GM19395 (cell line): Measurements from ENCODE around the gene MEGF8.
A peak's percentile ranks its signal among the peaks of the same experiment; 100 is the strongest.

Experiments used
- ATAC-seq: cut with Tn5 transposase; IDR thresholded peaks from one replicate; pipeline ENCODE4 v1.9.1; 2021; ENCODE audit warnings: mild to moderate bottlenecking, moderate library complexity; ENCODE audit not compliant: unreplicated experiment

MEGF8 gene

GRCh38 chr19:42375415-42376176 lies 50.2 kb downstream of the MEGF8 start:
- no peak for ATAC-seq

- no peak for ATAC-seq
Observed at GRCh38 chr19:42376177-42376555, 50.7 kb downstream of the MEGF8 start.

- no peak for ATAC-seq
Observed at GRCh38 chr19:42378225-42379215, 53.1 kb downstream of the MEGF8 start.

GRCh38 chr19:42380155-42380554 lies 54.7 kb downstream of the MEGF8 start:
- ATAC-seq: no peak

GRCh38 chr19:42386974-42387707 lies 61.7 kb downstream of the MEGF8 start:
- ATAC-seq: no peak

GRCh38 chr19:42388851-42389489 lies 63.5 kb downstream of the MEGF8 start:
- ATAC-seq: no peak

- ATAC-seq: no peak
Observed at GRCh38 chr19:42389899-42390298, 64.5 kb downstream of the MEGF8 start, which contains the start of gene CNFN. Gene CNFN, minus strand, starts transcription at chr19:42390297. Its CDS starts 1,260 bp downstream, at chr19:42389037.

- ATAC-seq: no peak
Observed at GRCh38 chr19:42392165-42392564, 66.7 kb downstream of the MEGF8 start.

GRCh38 chr19:42394751-42395150 lies 69.3 kb downstream of the MEGF8 start:
- ATAC-seq: no peak

GRCh38 chr19:42396381-42397262 lies 71.2 kb downstream of the MEGF8 start:
- peak; percentile 86 for ATAC-seq

GRCh38 chr19:42397263-42398166 lies 72.1 kb downstream of the MEGF8 start:
- ATAC-seq: no peak

GRCh38 chr19:42400404-42400803 lies 75.0 kb downstream of the MEGF8 start:
- no peak for ATAC-seq

- ATAC-seq: no peak
Observed at GRCh38 chr19:42401365-42402303, 76.2 kb downstream of the MEGF8 start.

- ATAC-seq: no peak
Observed at GRCh38 chr19:42402376-42403116, 77.1 kb downstream of the MEGF8 start.

- no peak for ATAC-seq
Observed at GRCh38 chr19:42403586-42403985, 78.2 kb downstream of the MEGF8 start.

- no peak for ATAC-seq
Observed at GRCh38 chr19:42406111-42406510, 80.7 kb downstream of the MEGF8 start.
